ENCODE results near the gene PIK3CB. TPM values are rescaled to one million over a fixed set of nuclear protein-coding genes. Genes with fewer than 3 reads are reported as not detected.
"Not testable (repeated sequence)": the region's sequence is repeated elsewhere in the genome, so short reads cannot be mapped to it uniquely, and the experiment has no call there.

Gene PIK3CB
- total RNA-seq, 1 experiment from 2014 or later = 35.6 TPM

DNA sequence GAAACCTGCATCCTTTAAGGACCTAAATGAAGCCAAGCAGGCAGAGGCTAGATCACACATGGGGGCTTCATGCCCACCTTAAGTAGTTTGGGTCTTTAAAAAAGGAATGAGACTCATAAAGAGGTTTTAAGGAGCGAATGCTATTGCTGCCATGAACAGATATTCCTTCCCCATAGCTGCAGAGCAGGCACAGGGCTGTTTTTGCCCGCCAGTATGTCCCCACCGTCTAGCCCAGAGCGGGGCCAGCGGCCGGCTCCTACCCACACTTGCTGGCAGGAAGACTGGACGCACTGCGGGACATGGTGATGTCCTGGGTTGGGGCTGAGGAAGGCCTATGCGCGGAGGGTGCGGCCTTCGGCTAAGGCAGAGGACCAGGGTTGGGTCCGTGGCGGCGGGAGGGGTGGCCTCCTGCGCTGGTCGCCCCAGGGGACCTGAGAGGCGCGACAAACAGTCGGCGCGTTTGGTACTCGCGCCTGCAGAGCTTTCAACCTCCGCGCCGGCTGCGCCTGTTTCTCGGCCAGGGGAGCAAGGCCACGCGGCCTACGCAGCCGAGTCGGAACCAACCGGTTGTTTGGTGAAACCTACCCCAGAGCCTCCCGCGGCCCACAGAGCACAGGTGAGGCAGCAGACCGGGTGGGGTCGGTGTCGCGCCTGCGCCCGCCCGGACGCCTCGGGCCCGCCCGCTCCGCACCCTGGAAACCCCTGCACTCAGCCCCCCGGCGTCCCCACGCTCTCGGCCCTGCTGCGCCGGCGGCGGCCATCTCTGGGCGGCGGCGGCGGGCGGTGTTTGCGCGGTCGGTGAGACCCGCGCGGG is 226.2 kb downstream of the PIK3CB start, which contains the start of gene FAIM:
TSS of gene FAIM (plus strand) at position 450 of the 814 bp plus-strand sequence. CDS start 10,956 bp downstream, outside the sequence.
- H2AFZ ChIP-seq (ENCODE audit: low read length) = peak within 1 kb of the TSS; percentile 95
- Mint-ChIP-seq H3K27me3 (ENCODE audit: low read depth) (peaks cover 14% of the 10 kb centered on the region), H3K27ac (peak within 1 kb of the TSS in 1 of 3 experiments; percentile 57; a peak in 1 of 7 replicates)

DNA sequence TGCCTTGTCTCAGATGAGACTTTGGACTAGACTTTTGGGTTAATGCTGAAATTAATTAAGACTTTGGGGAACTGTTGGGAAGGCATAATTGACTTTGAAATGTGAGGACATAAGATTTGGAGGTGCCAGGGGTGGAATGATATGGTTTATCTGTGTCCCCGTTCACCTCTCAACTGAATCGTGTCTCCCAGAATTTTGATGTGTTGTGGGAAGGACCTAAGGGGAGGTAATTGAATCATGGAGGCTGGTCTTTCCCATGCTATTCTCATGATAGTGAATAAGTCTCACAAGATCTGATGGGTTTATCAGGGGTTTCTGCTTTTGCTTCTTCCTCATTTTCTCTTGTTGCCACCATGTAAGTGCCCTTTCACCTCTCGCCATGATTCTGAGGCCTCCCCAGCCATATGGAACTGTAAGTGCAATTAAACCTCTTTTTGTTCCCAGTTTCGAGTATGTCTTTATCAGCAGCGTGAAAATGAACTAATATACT is 230.6 kb downstream of the PIK3CB start:
- H2AK5ac ChIP-seq (ENCODE audit: insufficient read length, low read length); H3K9ac ChIP-seq (ENCODE audit: extremely low read depth, insufficient read length, low read length); H4K5ac ChIP-seq (ENCODE audit: insufficient read length, low read depth, low read length); H2BK15ac ChIP-seq (ENCODE audit: low read depth, low read length); H3K9me3 ChIP-seq (ENCODE audit: control insufficient read depth, low read depth, low read length); DNase-seq; H3K4ac ChIP-seq (ENCODE audit: low read depth, low read length); H3K27ac ChIP-seq (ENCODE audit: insufficient read length, low read depth, low read length); H2BK12ac ChIP-seq (ENCODE audit: insufficient read length, low read depth, low read length); H3K79me2 ChIP-seq (ENCODE audit: insufficient read depth, low read length); H3T11ph ChIP-seq (ENCODE audit: low read length); H2BK20ac ChIP-seq (ENCODE audit: low read depth, low read length, poor library complexity, severe bottlenecking); H3K4me1 Mint-ChIP-seq; H3K18ac ChIP-seq (ENCODE audit: insufficient read length, low read depth, low read length); H3K79me1 ChIP-seq (ENCODE audit: insufficient read depth, low read depth, low read length, poor library complexity, severe bottlenecking); H4K91ac ChIP-seq (ENCODE audit: insufficient read length, low read depth, low read length); H3K23ac ChIP-seq (ENCODE audit: insufficient read length, low read depth, low read length); H3K4me1 ChIP-seq (ENCODE audit: insufficient read depth, low read length); H2BK120ac ChIP-seq (ENCODE audit: low read depth, low read length, poor library complexity, severe bottlenecking); H3K27me3 ChIP-seq (ENCODE audit: insufficient read depth, low read length); H3K56ac ChIP-seq (ENCODE audit: insufficient read length, low read depth, low read length); H3K23me2 ChIP-seq (ENCODE audit: insufficient read length, low read depth, low read length, poor library complexity, severe bottlenecking); H3K4me2 ChIP-seq (ENCODE audit: insufficient read depth, insufficient read length, low read length); H4K8ac ChIP-seq (replicated peaks; ENCODE audit: insufficient read length, low read depth, low read length); H2BK5ac ChIP-seq (ENCODE audit: insufficient read length, low read length); H2AFZ ChIP-seq (ENCODE audit: low read length); H4K20me1 ChIP-seq (ENCODE audit: control insufficient read depth, insufficient read depth, insufficient read length); H3K4me3 Mint-ChIP-seq; H3K14ac ChIP-seq (ENCODE audit: insufficient read depth, low read length): not testable (repeated sequence)
- Mint-ChIP-seq H3K36me3 (ENCODE audit: insufficient read depth in 1 of 3, low read depth in 3 of 3) (peaks cover 14 to 26% (median 15%) of the 10 kb centered on the region in 3 experiments), H3K27me3 (ENCODE audit: low read depth) (peaks cover 10% of the 10 kb centered on the region), H3K27ac (peak overlapping the region in 1 of 3 experiments; percentile 78; a peak in 1 of 7 replicates), H3K9me3 (peaks cover 23 to 30% of the 10 kb centered on the region in 2 experiments)
- no CpG with 5 or more reads among the region's 5 CpGs for WGBS (ENCODE audit: extremely low coverage, insufficient read length, low lambda C conversion rate)

More for the DNA sequence above, 226.2 kb downstream of the PIK3CB start, which contains the start of gene FAIM:
- Histone ChIP-seq H3K4ac (ENCODE audit: low read depth, low read length) (no peak within 1 kb of the TSS), H4K8ac (replicated peaks; ENCODE audit: insufficient read length, low read depth, low read length) (peak within 1 kb of the TSS; percentile 71), H3K4me1 (ENCODE audit: insufficient read depth, low read length) (no peaks in the 10 kb centered on the region), H3K79me2 (ENCODE audit: insufficient read depth, low read length) (no peaks in the 10 kb centered on the region), H2BK12ac (ENCODE audit: insufficient read length, low read depth, low read length) (no peak within 1 kb of the TSS), H3K23ac (ENCODE audit: insufficient read length, low read depth, low read length) (no peak within 1 kb of the TSS), H3K14ac (ENCODE audit: insufficient read depth, low read length) (peak within 1 kb of the TSS; percentile 98), H3K23me2 (ENCODE audit: insufficient read length, low read depth, low read length, poor library complexity, severe bottlenecking) (peaks cover 11% of the 10 kb centered on the region), H4K20me1 (ENCODE audit: control insufficient read depth, insufficient read depth, insufficient read length) (no peaks in the 10 kb centered on the region), H3K56ac (ENCODE audit: insufficient read length, low read depth, low read length) (no peak within 1 kb of the TSS), H3K79me1 (ENCODE audit: insufficient read depth, low read depth, low read length, poor library complexity, severe bottlenecking) (no peaks in the 10 kb centered on the region), H3K27ac (ENCODE audit: insufficient read length, low read depth, low read length) (no peak within 1 kb of the TSS), H3K9ac (ENCODE audit: extremely low read depth, insufficient read length, low read length) (peak within 1 kb of the TSS; percentile 72), H3T11ph (ENCODE audit: low read length) (no peak within 1 kb of the TSS), H3K9me3 (ENCODE audit: control insufficient read depth, low read depth, low read length) (no peaks in the 10 kb centered on the region), H3K27me3 (ENCODE audit: insufficient read depth, low read length) (no peaks in the 10 kb centered on the region), H2BK15ac (ENCODE audit: low read depth, low read length) (no peak within 1 kb of the TSS), H2BK120ac (ENCODE audit: low read depth, low read length, poor library complexity, severe bottlenecking) (no peak within 1 kb of the TSS), H2BK20ac (ENCODE audit: low read depth, low read length, poor library complexity, severe bottlenecking) (no peak within 1 kb of the TSS), H4K5ac (ENCODE audit: insufficient read length, low read depth, low read length) (peak within 1 kb of the TSS; percentile 89), H3K18ac (ENCODE audit: insufficient read length, low read depth, low read length) (peak within 1 kb of the TSS; percentile 97), H2AK5ac (ENCODE audit: insufficient read length, low read length) (no peak within 1 kb of the TSS), H2BK5ac (ENCODE audit: insufficient read length, low read length) (no peak within 1 kb of the TSS), H3K4me2 (ENCODE audit: insufficient read depth, insufficient read length, low read length) (peak within 1 kb of the TSS; percentile 54), H4K91ac (ENCODE audit: insufficient read length, low read depth, low read length) (no peak within 1 kb of the TSS)
- WGBS (ENCODE audit: extremely low coverage, insufficient read length, low lambda C conversion rate) = no CpG with 5 or more reads among the region's 68 CpGs
- TF ChIP-seq, protein P1, sequence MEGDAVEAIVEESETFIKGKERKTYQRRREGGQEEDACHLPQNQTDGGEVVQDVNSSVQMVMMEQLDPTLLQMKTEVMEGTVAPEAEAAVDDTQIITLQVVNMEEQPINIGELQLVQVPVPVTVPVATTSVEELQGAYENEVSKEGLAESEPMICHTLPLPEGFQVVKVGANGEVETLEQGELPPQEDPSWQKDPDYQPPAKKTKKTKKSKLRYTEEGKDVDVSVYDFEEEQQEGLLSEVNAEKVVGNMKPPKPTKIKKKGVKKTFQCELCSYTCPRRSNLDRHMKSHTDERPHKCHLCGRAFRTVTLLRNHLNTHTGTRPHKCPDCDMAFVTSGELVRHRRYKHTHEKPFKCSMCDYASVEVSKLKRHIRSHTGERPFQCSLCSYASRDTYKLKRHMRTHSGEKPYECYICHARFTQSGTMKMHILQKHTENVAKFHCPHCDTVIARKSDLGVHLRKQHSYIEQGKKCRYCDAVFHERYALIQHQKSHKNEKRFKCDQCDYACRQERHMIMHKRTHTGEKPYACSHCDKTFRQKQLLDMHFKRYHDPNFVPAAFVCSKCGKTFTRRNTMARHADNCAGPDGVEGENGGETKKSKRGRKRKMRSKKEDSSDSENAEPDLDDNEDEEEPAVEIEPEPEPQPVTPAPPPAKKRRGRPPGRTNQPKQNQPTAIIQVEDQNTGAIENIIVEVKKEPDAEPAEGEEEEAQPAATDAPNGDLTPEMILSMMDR (conservative IDR thresholded peaks at IDR 0.05) = no peak
- Mint-ChIP-seq H3K9me3 (peaks cover 9% of the 10 kb centered on the region in 2 experiments), H3K4me1 (peaks cover 8 to 12% of the 10 kb centered on the region in 2 experiments), H3K4me3 (peak within 1 kb of the TSS; percentile 79 to 82), H3K36me3 (ENCODE audit: insufficient read depth in 1 of 3, low read depth in 3 of 3) (peaks cover 3 to 10% (median 6%) of the 10 kb centered on the region in 3 experiments; a peak in 5 of 7 replicates)
- DNase-seq = peak; percentile 64
